NCI-H187 (cell line): ENCODE measurements around the gene ABHD18.
"Not testable (repeated sequence)": the region's sequence is repeated elsewhere in the genome, so short reads cannot be mapped to it uniquely, and the experiment has no call there.

ENCODE experiments used
- DNase-seq, 2 experiments: peaks; one replicate each; lab custom pipeline; 2025; lab: John Stamatoyannopoulos, UW

Gene ABHD18

GRCh38 chr4:127993151-127993550, 27.9 kb downstream of the ABHD18 start:
- DNase-seq, result no peak

GRCh38 chr4:127995776-127996175, 30.6 kb downstream of the ABHD18 start:
- no peak for DNase-seq

- DNase-seq, result not testable (repeated sequence)
Observed at GRCh38 chr4:127996521-127996920, 31.3 kb downstream of the ABHD18 start.

- DNase-seq, result no peak
Observed at GRCh38 chr4:127997534-127998388, 32.6 kb downstream of the ABHD18 start.

GRCh38 chr4:128006592-128006991, 41.4 kb downstream of the ABHD18 start:
- no peak for DNase-seq

GRCh38 chr4:128009428-128009827, 44.2 kb downstream of the ABHD18 start:
- DNase-seq, result no peak

GRCh38 chr4:128025319-128025718, 60.1 kb downstream of the ABHD18 start:
- DNase-seq, result no peak

GRCh38 chr4:128029907-128030306, 64.7 kb downstream of the ABHD18 start:
- no peak for DNase-seq

GRCh38 chr4:128031756-128032384, 66.7 kb downstream of the ABHD18 start:
- no peak for DNase-seq

- no peak for DNase-seq
Observed at GRCh38 chr4:128039568-128039967, 74.4 kb downstream of the ABHD18 start.

- DNase-seq, result not testable (repeated sequence)
Observed at GRCh38 chr4:128047019-128047418, 81.8 kb downstream of the ABHD18 start.

- DNase-seq, result not testable (repeated sequence)
Observed at GRCh38 chr4:128047514-128047913, 82.3 kb downstream of the ABHD18 start.

GRCh38 chr4:128051229-128051628, 86.0 kb downstream of the ABHD18 start:
- not testable (repeated sequence) for DNase-seq

GRCh38 chr4:128054907-128055306, 89.7 kb downstream of the ABHD18 start:
- DNase-seq, result not testable (repeated sequence)

- not testable (repeated sequence) for DNase-seq
Observed at GRCh38 chr4:128055441-128056206, 90.4 kb downstream of the ABHD18 start.

GRCh38 chr4:128056396-128056795, 91.2 kb downstream of the ABHD18 start:
- no peak for DNase-seq

- no peak for DNase-seq
Observed at GRCh38 chr4:128060121-128060698, 95.0 kb downstream of the ABHD18 start.

- peak; percentile 50 to 81 for DNase-seq
Observed at GRCh38 chr4:128060699-128061565, 95.7 kb downstream of the ABHD18 start, which contains the start of gene LARP1B. Gene LARP1B, plus strand, starts transcription at chr4:128061312. Its CDS starts 13,640 bp downstream, at chr4:128074952.

GRCh38 chr4:128061566-128062536, 96.6 kb downstream of the ABHD18 start:
- peak; percentile 3 to 7 for DNase-seq

- DNase-seq, result not testable (repeated sequence)
Observed at GRCh38 chr4:128066453-128066820, 101.2 kb downstream of the ABHD18 start.
